Central memory CD4-positive, alpha-beta T cell (primary cell): Measurements from ENCODE around the gene GRAPL.
A peak's percentile ranks its signal among the peaks of the same experiment; 100 is the strongest.
"Not testable (repeated sequence)": the region's sequence is repeated elsewhere in the genome, so short reads cannot be mapped to it uniquely, and the experiment has no call there.

Source experiments
- DNase-seq: peaks from one replicate; pipeline ENCODE4 v3.0.0; 2022
- total RNA-seq, 3 experiments: gene quantifications; one replicate each; lab custom pipeline; 2026; lab: John Stamatoyannopoulos, UW

The GRAPL gene
- 0.04 to 0.60 (median 0.39) reads per million in 3 experiments for total RNA-seq

GRCh38 chr17:19127148-19127980 is at the start of gene GRAPL:
Gene GRAPL (plus strand): TSS chr17:19127589. CDS start chr17:19127620, 31 bp downstream.
- not testable (repeated sequence) for DNase-seq

GRCh38 chr17:19088804-19089685 is 38.3 kb upstream of the GRAPL start:
- not testable (repeated sequence) for DNase-seq

- not testable (repeated sequence) for DNase-seq
Observed at GRCh38 chr17:19090058-19090772, 37.2 kb upstream of the GRAPL start.

- not testable (repeated sequence) for DNase-seq
Observed at GRCh38 chr17:19092737-19093683, 34.4 kb upstream of the GRAPL start.

- DNase-seq, result not testable (repeated sequence)
Observed at GRCh38 chr17:19093684-19094438, 33.5 kb upstream of the GRAPL start.

GRCh38 chr17:19108517-19108916 is 18.9 kb upstream of the GRAPL start:
- DNase-seq, result not testable (repeated sequence)

- DNase-seq, result not testable (repeated sequence)
Observed at GRCh38 chr17:19110189-19111097, 16.9 kb upstream of the GRAPL start.

- DNase-seq, result peak; percentile 50
Observed at GRCh38 chr17:19111111-19111711, 16.2 kb upstream of the GRAPL start.

GRCh38 chr17:19111801-19112458 is 15.5 kb upstream of the GRAPL start:
- peak; percentile 77 for DNase-seq

GRCh38 chr17:19112459-19112826 is 14.9 kb upstream of the GRAPL start:
- peak; percentile 2 for DNase-seq

GRCh38 chr17:19118695-19119094 is 8.7 kb upstream of the GRAPL start:
- not testable (repeated sequence) for DNase-seq

GRCh38 chr17:19125289-19125688 is 2.1 kb upstream of the GRAPL start:
- not testable (repeated sequence) for DNase-seq

GRCh38 chr17:19129500-19129899 is 2.1 kb downstream of the GRAPL start:
- not testable (repeated sequence) for DNase-seq

GRCh38 chr17:19131108-19131507 is 3.7 kb downstream of the GRAPL start:
- DNase-seq, result not testable (repeated sequence)

GRCh38 chr17:19131772-19132171 is 4.4 kb downstream of the GRAPL start:
- not testable (repeated sequence) for DNase-seq

- not testable (repeated sequence) for DNase-seq
Observed at GRCh38 chr17:19133793-19134192, 6.4 kb downstream of the GRAPL start.

- not testable (repeated sequence) for DNase-seq
Observed at GRCh38 chr17:19135391-19135790, 8.0 kb downstream of the GRAPL start.

- DNase-seq, result not testable (repeated sequence)
Observed at GRCh38 chr17:19136138-19136537, 8.7 kb downstream of the GRAPL start.
